ENCODE measurements around the gene FLNB.

DNA sequence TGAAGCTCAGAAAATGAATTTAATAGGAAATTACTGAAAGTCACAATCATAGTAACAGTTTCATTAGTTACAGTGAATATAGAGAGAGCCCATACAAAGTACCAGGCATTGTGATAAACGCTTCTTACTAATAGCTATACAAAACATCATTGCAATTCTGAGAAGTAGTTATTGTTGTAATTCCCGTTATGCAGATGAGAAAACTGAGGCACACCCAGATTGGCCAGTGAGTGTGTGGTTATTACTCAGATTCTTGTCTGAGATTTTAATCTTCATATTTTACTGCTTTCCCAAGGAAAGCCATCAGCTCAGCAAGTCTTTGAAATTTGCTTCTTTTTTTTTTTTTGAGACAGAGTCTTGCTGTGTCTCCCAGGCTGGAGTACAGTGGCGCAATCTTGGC, 14.3 kb downstream of the FLNB start:
- TF ChIP-seq, protein P1, sequence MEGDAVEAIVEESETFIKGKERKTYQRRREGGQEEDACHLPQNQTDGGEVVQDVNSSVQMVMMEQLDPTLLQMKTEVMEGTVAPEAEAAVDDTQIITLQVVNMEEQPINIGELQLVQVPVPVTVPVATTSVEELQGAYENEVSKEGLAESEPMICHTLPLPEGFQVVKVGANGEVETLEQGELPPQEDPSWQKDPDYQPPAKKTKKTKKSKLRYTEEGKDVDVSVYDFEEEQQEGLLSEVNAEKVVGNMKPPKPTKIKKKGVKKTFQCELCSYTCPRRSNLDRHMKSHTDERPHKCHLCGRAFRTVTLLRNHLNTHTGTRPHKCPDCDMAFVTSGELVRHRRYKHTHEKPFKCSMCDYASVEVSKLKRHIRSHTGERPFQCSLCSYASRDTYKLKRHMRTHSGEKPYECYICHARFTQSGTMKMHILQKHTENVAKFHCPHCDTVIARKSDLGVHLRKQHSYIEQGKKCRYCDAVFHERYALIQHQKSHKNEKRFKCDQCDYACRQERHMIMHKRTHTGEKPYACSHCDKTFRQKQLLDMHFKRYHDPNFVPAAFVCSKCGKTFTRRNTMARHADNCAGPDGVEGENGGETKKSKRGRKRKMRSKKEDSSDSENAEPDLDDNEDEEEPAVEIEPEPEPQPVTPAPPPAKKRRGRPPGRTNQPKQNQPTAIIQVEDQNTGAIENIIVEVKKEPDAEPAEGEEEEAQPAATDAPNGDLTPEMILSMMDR (IDR thresholded peaks at IDR 0.05; ENCODE audit: poor library complexity): no peak
- no peak for TF ChIP-seq EZH2 (IDR thresholded peaks at IDR 0.05; ENCODE audit: borderline replicate concordance)

All from hepatocyte (in vitro differentiated cells).